SK-N-MC (cell line): ENCODE results near the gene IL36B.

ENCODE experiments used
- DNase-seq: peaks from one replicate; pipeline ENCODE4 v3.0.0-alpha.2; 2011; ENCODE audit warnings: low read depth, low spot score
- H3K27ac ChIP-seq: fragments of 200-600 bp; sonication (generic); 2 replicates; pipeline ENCODE4 v1.5.1; 2016; ENCODE audit warnings: mixed run types
- H3K36me3 ChIP-seq: fragments of 200-600 bp; sonication (generic); 2 replicates; pipeline ENCODE4 v1.6.1; 2017; ENCODE audit warnings: antibody characterized with exemption, low read length, mixed read lengths; ENCODE audit not compliant: insufficient read depth
- H3K4me3 ChIP-seq: fragments of 200-600 bp; sonication (generic); 2 replicates; pipeline ENCODE4 v1.5.1; 2016
- H3K9ac ChIP-seq: fragments of 200-600 bp; sonication (generic); 2 replicates; pipeline ENCODE4 v1.8.0; 2017; ENCODE audit warnings: mixed run types, mixed read lengths; ENCODE audit not compliant: insufficient read length
- H3K9me3 ChIP-seq: fragments of 200-600 bp; sonication (generic); 2 replicates; pipeline ENCODE4 v1.6.1; 2017; ENCODE audit warnings: low read depth, mild to moderate bottlenecking, antibody characterized with exemption, low read length, moderate library complexity, mixed read lengths
- EZH2 ChIP-seq: fragments of 200-600 bp; sonication (generic); IDR thresholded peaks from one replicate; pipeline ENCODE4 v1.6.1; 2017; ENCODE audit warnings: antibody characterized with exemption
- FOXP2 ChIP-seq: optimal IDR thresholded peaks from 2 replicates; pipeline ENCODE3; 2011; ENCODE audit warnings: mild to moderate bottlenecking, moderate library complexity; ENCODE audit not compliant: insufficient read depth; ENCODE audit errors: extremely low read length, control extremely low read depth
- POLR2AphosphoS5 ChIP-seq: IDR thresholded peaks from 2 replicates; pipeline ENCODE4 v1.6.1; 2012; ENCODE audit warnings: mild to moderate bottlenecking, low read depth, low read length, borderline replicate concordance

The IL36B gene

GRCh38 chr2:113060796-113061195 is 8.1 kb upstream of the IL36B start:
- H3K27ac ChIP-seq: no peak overlapping the region
- TF ChIP-seq FOXP2 (no peak), EZH2 (no peak)
- no peak overlapping the region for H3K4me3 ChIP-seq
- H3K9me3 ChIP-seq: no peaks in the 10 kb centered on the region
- H3K9ac ChIP-seq: no peak overlapping the region
- no peak for DNase-seq
- H3K36me3 ChIP-seq: no peaks in the 10 kb centered on the region

GRCh38 chr2:113060396-113060795 is 7.7 kb upstream of the IL36B start:
- no peak for DNase-seq
- no peak overlapping the region for H3K9ac ChIP-seq
- no peak overlapping the region for H3K4me3 ChIP-seq
- H3K36me3 ChIP-seq: no peaks in the 10 kb centered on the region
- no peak overlapping the region for H3K27ac ChIP-seq
- H3K9me3 ChIP-seq: no peaks in the 10 kb centered on the region
- TF ChIP-seq FOXP2: no peak
- no peak for TF ChIP-seq POLR2AphosphoS5
- no peak for TF ChIP-seq EZH2

GRCh38 chr2:113058998-113059960 is 6.6 kb upstream of the IL36B start, which contains the start of gene IL36RN:
Gene IL36RN, plus strand, starts transcription at chr2:113059198. Its CDS starts 241 bp downstream, at chr2:113059439.
- no peak within 1 kb of the TSS for H3K4me3 ChIP-seq
- no peak within 1 kb of the TSS for H3K27ac ChIP-seq
- TF ChIP-seq POLR2AphosphoS5 (no peak), EZH2 (no peak), FOXP2 (no peak)

GRCh38 chr2:113058411-113058994 is 5.8 kb upstream of the IL36B start:
- H3K9me3 ChIP-seq: no peaks in the 10 kb centered on the region
- DNase-seq: no peak
- H3K4me3 ChIP-seq: no peak overlapping the region
- TF ChIP-seq FOXP2: no peak
- no peak for TF ChIP-seq EZH2
- no peak for TF ChIP-seq POLR2AphosphoS5
- no peaks in the 10 kb centered on the region for H3K36me3 ChIP-seq
- no peak overlapping the region for H3K27ac ChIP-seq
- no peak overlapping the region for H3K9ac ChIP-seq

More at GRCh38 chr2:113058998-113059960, 6.6 kb upstream of the IL36B start, which contains the start of gene IL36RN:
- Histone ChIP-seq H3K36me3 (no peaks in the 10 kb centered on the region), H3K9me3 (no peaks in the 10 kb centered on the region), H3K9ac (no peak within 1 kb of the TSS)
- DNase-seq: no peak

GRCh38 chr2:113057117-113057516 is 4.5 kb upstream of the IL36B start:
- H3K9ac ChIP-seq: no peak overlapping the region
- no peak overlapping the region for H3K27ac ChIP-seq
- DNase-seq: no peak
- no peaks in the 10 kb centered on the region for H3K36me3 ChIP-seq
- no peak for TF ChIP-seq POLR2AphosphoS5
- no peak for TF ChIP-seq FOXP2
- no peak for TF ChIP-seq EZH2
- H3K4me3 ChIP-seq: no peak overlapping the region
- H3K9me3 ChIP-seq: no peaks in the 10 kb centered on the region

- no peak for TF ChIP-seq EZH2
- DNase-seq: no peak
- no peaks in the 10 kb centered on the region for H3K9me3 ChIP-seq
- H3K9ac ChIP-seq: no peak overlapping the region
- H3K36me3 ChIP-seq: no peaks in the 10 kb centered on the region
- H3K4me3 ChIP-seq: no peak overlapping the region
- no peak overlapping the region for H3K27ac ChIP-seq
These were observed 3.9 kb upstream of the IL36B start for GRCh38 chr2:113056521-113056920.

GRCh38 chr2:113054066-113054465 is 1.4 kb upstream of the IL36B start:
- no peak for DNase-seq
- Histone ChIP-seq H3K9me3 (no peaks in the 10 kb centered on the region), H3K27ac (no peak overlapping the region), H3K9ac (no peak overlapping the region), H3K4me3 (no peak overlapping the region), H3K36me3 (no peaks in the 10 kb centered on the region)
- TF ChIP-seq FOXP2 (no peak), POLR2AphosphoS5 (no peak), EZH2 (no peak)

GRCh38 chr2:113053666-113054065 is 999 bp upstream of the IL36B start:
- TF ChIP-seq POLR2AphosphoS5: no peak
- TF ChIP-seq FOXP2: no peak
- TF ChIP-seq EZH2: no peak
- Histone ChIP-seq H3K27ac (no peak overlapping the region), H3K9me3 (no peaks in the 10 kb centered on the region), H3K9ac (no peak overlapping the region), H3K4me3 (no peak overlapping the region), H3K36me3 (no peaks in the 10 kb centered on the region)
- no peak for DNase-seq
